NCI-H1092 treated with DMSO at 0.1 percent for 48 hours (cell line): ENCODE results near the gene USF2.
"Not testable (repeated sequence)": the region's sequence is repeated elsewhere in the genome, so short reads cannot be mapped to it uniquely, and the experiment has no call there.

Source experiments
- DNase-seq: peaks from one replicate; lab custom pipeline; 2025; lab: John Stamatoyannopoulos, UW

The USF2 gene

GRCh38 chr19:35268536-35269437 is at the start of gene USF2:
TSS of gene USF2 (plus strand) at chr19:35268962. CDS start at chr19:35269102, 140 bp downstream.
- peak; percentile 49 for DNase-seq

GRCh38 chr19:35219008-35219407 is 49.8 kb upstream of the USF2 start:
- no peak for DNase-seq

DNA sequence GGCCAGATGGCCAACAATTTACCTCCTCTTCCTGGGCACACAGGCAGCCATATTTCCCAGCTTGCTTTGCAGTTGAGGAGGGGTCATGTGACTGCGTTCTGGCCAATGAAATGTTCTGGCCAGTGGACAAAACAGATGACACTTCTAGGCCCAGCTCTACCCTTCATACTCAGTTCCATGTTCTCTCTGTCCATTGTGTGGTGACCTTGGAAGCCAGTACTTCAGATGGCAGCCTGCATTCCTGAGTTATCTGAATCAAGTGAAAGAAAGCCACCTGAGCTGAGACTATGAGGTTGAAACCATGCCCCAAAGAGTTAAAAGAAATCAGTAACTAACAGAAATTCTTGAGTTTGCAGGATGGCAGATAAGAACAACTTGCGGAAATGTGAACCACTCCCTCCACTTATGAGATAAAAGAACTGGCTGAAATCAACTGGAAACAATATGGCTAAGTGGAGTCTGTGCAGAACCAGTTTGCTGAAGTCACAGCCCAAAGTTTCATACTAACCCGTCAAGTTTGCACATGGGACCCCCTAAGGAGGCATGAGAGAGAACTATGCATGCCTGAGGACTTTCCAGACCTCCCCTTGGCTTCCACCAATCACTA is 48.3 kb upstream of the USF2 start:
- no peak for DNase-seq

GRCh38 chr19:35220973-35221590 is 47.7 kb upstream of the USF2 start:
- DNase-seq: not testable (repeated sequence)

DNA sequence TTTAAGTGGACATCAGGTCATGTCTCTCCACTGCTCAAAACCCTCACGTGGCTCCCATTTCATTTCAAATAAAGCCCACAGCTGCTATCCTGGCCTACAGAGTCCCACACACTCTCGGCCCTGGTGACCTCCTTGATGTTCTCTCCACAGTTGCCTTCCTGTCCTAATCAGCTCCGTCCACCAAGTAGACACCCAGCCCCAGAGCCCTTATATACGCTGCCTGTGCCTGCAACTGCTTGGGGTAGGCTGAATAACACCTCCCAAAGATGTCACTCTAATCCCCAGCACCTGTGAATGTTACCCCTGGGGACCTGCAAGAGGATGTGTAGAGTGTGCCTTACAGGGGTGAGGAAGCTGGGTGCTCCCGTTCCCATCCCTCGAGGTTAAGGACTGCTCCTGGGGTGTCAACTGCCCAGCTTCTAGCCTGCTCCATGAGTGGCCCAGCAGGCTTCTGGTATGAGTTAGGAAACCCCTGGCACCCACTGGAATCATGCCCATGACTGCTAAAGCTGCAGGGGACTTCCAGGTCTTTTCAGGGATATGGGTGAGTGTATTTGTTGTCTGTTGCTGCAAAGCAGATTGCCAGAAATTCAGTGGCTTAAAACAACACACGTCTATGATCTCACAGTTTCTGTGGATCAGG is 46.3 kb upstream of the USF2 start:
- DNase-seq: no peak

GRCh38 chr19:35223084-35223790 is 45.5 kb upstream of the USF2 start:
- no peak for DNase-seq

- DNase-seq: no peak
Observed at GRCh38 chr19:35223862-35224505, 44.8 kb upstream of the USF2 start.

DNA sequence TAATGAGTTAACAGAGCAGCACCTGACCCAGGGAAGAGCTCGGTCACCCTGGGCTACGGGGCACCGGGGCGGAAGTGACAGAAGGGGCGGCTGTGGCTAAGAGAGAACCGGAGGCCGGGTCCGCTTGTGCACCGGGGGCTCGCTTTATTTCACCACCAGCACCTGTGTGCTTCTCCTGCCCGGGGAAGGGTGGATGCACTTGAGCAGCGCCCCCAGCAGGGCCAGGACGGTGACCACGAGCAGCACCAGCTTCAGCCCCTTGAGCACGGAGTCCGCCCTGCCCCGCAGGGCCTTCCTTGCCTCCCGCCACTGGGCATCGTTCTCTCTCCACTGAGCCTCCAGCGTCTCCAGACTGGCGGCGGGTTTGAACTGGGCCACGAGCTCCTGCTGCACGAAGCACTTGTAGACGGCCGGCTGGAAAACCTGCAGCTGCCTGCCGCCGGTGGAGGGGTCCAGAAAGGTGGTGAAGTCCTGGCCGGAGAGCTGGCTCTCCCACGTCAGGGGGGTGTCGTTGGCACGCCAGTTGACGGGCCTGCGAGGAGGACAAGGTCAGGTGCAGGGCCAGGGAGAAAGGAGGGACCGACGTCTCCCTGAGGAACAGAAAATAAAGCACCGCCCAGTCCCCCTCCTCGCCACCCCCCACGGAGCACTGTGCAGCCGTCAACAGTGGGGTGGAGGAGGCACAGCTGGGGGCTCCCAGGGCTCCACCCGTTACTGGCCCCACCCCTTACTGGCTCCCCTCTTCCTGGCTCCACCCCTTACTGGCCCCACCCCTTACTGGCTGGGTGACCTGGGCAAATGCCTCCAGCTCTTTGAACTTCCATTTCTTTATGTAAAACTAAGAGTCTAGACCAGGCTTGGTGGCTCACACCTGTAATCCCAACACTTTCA is 43.8 kb upstream of the USF2 start:
- no peak for DNase-seq

GRCh38 chr19:35225951-35226350 is 42.8 kb upstream of the USF2 start:
- no peak for DNase-seq

DNA sequence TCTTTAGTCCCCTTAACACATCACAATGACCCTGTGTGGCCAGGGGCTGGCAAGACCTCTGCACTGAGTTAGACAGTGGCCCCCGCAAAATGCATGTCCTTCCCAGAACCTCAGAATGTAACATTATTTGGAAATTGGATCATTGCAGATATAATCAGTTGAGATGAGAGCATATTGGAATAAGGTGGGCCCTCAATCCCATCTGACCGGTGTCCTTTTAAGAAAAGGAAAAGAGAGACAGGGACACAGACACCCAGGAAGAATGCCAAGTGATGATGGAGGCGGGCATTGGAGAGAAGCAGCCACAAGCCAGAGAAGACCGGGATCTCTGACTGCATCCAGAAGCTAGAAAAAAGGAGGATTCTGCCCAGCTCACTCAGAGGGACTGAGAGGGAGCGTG is 42.0 kb upstream of the USF2 start:
- DNase-seq: no peak

- DNase-seq: no peak
Observed at GRCh38 chr19:35228177-35228930, 40.4 kb upstream of the USF2 start, which contains the start of gene FAM187B. TSS of gene FAM187B (minus strand) at chr19:35228739. CDS start at chr19:35228680, 59 bp downstream.

GRCh38 chr19:35229601-35230000 is 39.2 kb upstream of the USF2 start:
- no peak for DNase-seq

DNA sequence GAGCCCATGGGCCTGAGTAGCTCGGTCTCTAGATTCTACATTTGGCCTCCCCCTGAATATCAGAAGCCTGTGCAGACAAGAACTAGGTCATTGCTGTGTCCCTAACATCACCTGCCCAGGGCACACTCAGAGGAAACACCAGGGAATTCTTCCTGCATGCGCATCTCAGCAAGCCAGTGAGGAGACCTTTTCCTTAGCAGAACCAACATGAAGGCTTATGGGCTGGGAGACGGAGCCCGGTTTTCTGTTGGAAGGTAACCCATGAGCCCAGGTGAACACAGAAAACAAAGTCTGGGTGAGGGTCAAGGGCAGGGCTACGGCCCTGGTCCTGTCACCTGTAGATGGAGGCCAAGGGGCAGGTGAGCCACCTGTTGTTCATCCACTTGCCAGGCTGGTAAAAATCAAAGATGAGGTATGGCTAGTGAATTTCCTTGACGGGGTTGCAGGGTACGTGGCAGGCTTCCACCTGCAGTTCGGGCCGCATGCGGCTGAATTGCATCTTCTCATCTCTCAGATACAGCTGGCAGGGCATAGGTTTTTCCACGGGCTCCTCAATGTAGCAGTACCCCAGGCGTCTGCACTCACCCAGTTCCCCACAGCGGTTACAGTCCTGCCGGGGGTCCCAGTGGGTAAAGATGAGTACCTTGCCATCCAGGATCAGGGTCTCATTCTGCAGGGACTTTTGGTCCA is 36.7 kb upstream of the USF2 start:
- no peak for DNase-seq

DNA sequence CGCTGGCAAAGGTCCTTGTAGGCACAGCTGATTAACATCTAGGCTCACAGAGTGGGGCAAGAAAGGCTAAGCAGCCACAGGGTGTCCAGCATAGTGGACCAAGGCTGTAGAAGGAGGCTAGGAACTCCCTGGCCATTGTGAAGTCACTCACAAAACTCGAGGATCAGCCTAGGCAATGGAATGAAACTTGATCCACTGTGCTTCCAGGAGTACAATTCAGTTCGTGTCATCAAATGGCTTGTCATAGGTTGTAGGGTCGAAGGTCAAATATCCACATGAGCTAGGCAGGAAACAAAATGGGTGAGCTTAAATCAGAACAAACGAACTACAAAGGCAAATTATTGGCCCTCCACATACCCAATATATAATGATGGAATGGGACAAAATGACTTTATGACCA is 35.9 kb upstream of the USF2 start:
- no peak for DNase-seq

DNA sequence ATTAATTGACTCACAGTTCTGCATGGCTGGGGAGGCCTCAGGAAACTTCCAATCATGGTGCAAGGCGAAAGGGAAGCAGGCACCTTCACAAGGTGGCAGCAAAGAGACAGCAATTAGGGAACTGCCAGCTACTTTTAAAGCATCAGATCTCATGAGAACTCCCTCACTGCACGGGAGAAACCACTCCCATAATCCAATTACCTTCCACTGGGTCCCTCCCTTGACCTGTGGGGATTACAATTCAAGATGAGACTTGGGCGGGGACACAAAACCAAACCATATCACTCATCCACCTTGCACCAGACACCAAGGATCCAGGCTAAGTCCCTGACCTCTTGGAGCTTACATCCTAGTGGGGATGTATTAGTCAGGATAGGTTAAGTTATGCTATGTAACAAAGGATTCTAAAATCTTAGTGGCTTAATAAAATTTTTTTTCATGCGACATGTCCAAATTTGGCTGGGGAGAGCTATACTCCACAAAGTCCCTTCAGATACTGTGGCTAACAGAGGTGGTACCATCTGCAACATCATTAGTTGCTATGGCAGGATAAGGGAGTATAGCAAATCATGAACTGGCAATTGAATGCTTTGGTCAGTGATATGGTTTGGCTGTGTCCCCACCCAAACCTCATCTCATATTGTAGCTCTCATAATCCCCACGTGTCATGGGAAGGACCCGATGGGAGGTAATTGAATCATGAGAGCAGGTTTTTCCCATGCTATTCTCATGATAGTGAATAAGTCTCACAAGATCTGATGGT is 31.9 kb upstream of the USF2 start:
- DNase-seq: no peak

GRCh38 chr19:35239597-35239996 is 29.2 kb upstream of the USF2 start:
- DNase-seq: not testable (repeated sequence)

- no peak for DNase-seq
Observed at GRCh38 chr19:35240327-35240726, 28.4 kb upstream of the USF2 start.

DNA sequence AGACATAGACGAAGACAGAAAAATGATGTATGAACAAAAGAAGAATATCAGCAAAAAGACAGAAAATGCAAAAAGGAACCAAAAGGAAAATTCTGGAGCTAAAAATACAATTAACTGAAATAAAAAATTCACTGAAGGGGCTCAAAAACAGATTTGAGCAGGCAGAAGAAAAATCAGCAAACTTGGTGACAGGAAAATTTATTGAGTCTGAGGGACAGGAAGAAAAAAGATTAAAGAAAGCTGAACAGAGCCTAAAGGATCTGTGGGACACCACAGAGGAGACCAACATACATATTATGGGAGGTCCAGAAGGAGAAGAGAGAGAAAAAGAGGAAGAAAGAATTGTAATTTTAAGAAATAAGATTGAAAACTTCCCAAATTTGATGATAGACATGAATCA is 27.3 kb upstream of the USF2 start:
- DNase-seq: no peak
